HFFc6 (cell line): Measurements from ENCODE around the gene UNK. TPM values are rescaled to one million over a fixed set of nuclear protein-coding genes. Genes with fewer than 3 reads are reported as not detected.

Experiments used
- DNase-seq: peaks from one replicate; pipeline ENCODE4 v3.0.0-alpha.2; 2018
- H3K27ac Mint-ChIP-seq: 2 replicates; pipeline ENCODE4 v1.8.0; 2020; ENCODE audit warnings: mild to moderate bottlenecking, mixed read lengths
- H3K27me3 Mint-ChIP-seq: 2 replicates; pipeline ENCODE4 v1.8.0; 2021; ENCODE audit warnings: mild to moderate bottlenecking, moderate library complexity, mixed read lengths; ENCODE audit not compliant: insufficient read depth
- H3K36me3 Mint-ChIP-seq: 2 replicates; pipeline ENCODE4 v1.8.0; 2021; ENCODE audit warnings: low read depth, mixed read lengths
- H3K4me1 Mint-ChIP-seq: 2 replicates; pipeline ENCODE4 v1.8.0; 2020; ENCODE audit warnings: low read depth, mixed read lengths
- H3K4me3 Mint-ChIP-seq: 2 replicates; pipeline ENCODE4 v1.8.0; 2020; ENCODE audit warnings: mild to moderate bottlenecking, moderate library complexity, mixed read lengths
- H3K9me3 Mint-ChIP-seq: 2 replicates; pipeline ENCODE4 v1.8.0; 2020; ENCODE audit warnings: mild to moderate bottlenecking, mixed read lengths
- CTCF ChIP-seq: fragments of 200-600 bp; sonication (generic); IDR thresholded peaks from 2 replicates; pipeline ENCODE4 v1.5.0; 2021; ENCODE audit warnings: antibody characterized with exemption, mild to moderate bottlenecking
- total RNA-seq, 6 experiments: library from RNA; stranded (reverse); fragmentation: NEBNext Ultra II Directional; extraction: Animal tissue kit (Norgen Biotek cat#: 25700); gene quantifications; 2 replicates in 1 of 6; 3 replicates in 5 of 6; pipeline ENCODE4 v1.2.3, GENCODE V29; 2021

Gene UNK
- total RNA-seq, 6 experiments from 2014 or later: 12.7 to 18.6 (median 16.2) TPM

GRCh38 chr17:75762513-75763268 is 21.9 kb upstream of the UNK start:
- Mint-ChIP-seq H3K36me3 (no peaks in the 10 kb centered on the region; the same call in 1 of the 2 replicates), H3K27me3 (no peaks in the 10 kb centered on the region; the same call in 1 of the 2 replicates), H3K9me3 (no peaks in the 10 kb centered on the region), H3K4me3 (no peak overlapping the region), H3K27ac (no peak overlapping the region), H3K4me1 (no peaks in the 10 kb centered on the region)
- DNase-seq: no peak
- TF ChIP-seq CTCF: no peak

- no peak overlapping the region for H3K4me3 Mint-ChIP-seq
- DNase-seq: no peak
Observed at GRCh38 chr17:75763269-75763607, 21.4 kb upstream of the UNK start.

GRCh38 chr17:75763613-75764416 is 20.8 kb upstream of the UNK start:
- no peak overlapping the region; the same call in 1 of the 2 replicates for H3K27ac Mint-ChIP-seq
- no peaks in the 10 kb centered on the region for H3K4me1 Mint-ChIP-seq
- H3K27me3 Mint-ChIP-seq: no peaks in the 10 kb centered on the region; the same call in 1 of the 2 replicates
- peak overlapping the region; percentile 86 for H3K4me3 Mint-ChIP-seq
- no peaks in the 10 kb centered on the region; the same call in 1 of the 2 replicates for H3K36me3 Mint-ChIP-seq
- no peak for DNase-seq
- TF ChIP-seq CTCF: no peak
- H3K9me3 Mint-ChIP-seq: no peaks in the 10 kb centered on the region

More at GRCh38 chr17:75763269-75763607, 21.4 kb upstream of the UNK start:
- Mint-ChIP-seq H3K9me3 (no peaks in the 10 kb centered on the region), H3K36me3 (no peaks in the 10 kb centered on the region; the same call in 1 of the 2 replicates), H3K4me1 (no peaks in the 10 kb centered on the region), H3K27me3 (no peaks in the 10 kb centered on the region; the same call in 1 of the 2 replicates), H3K27ac (no peak overlapping the region)
- TF ChIP-seq CTCF: no peak

- H3K36me3 Mint-ChIP-seq: no peaks in the 10 kb centered on the region; the same call in 1 of the 2 replicates
- peak overlapping the region; percentile 45; the same call in 1 of the 2 replicates for H3K27ac Mint-ChIP-seq
- H3K9me3 Mint-ChIP-seq: no peaks in the 10 kb centered on the region
- H3K4me1 Mint-ChIP-seq: no peaks in the 10 kb centered on the region
- no peaks in the 10 kb centered on the region; the same call in 1 of the 2 replicates for H3K27me3 Mint-ChIP-seq
- H3K4me3 Mint-ChIP-seq: peak overlapping the region; percentile 86
- no peak for DNase-seq
- peak; percentile 69; the same call in 1 of the 2 replicates for TF ChIP-seq CTCF
Observed at GRCh38 chr17:75764417-75764710, 20.2 kb upstream of the UNK start.

GRCh38 chr17:75764711-75765421 is 19.7 kb upstream of the UNK start, which contains the start of gene GALK1:
Gene GALK1 (minus strand): TSS chr17:75765192. CDS start chr17:75765136, 56 bp downstream.
- Mint-ChIP-seq H3K4me3 (peak within 1 kb of the TSS; percentile 86), H3K9me3 (no peaks in the 10 kb centered on the region), H3K27me3 (no peaks in the 10 kb centered on the region; the same call in 1 of the 2 replicates), H3K36me3 (no peaks in the 10 kb centered on the region; the same call in 1 of the 2 replicates), H3K4me1 (no peaks in the 10 kb centered on the region), H3K27ac (peak within 1 kb of the TSS; percentile 45; the same call in 1 of the 2 replicates)
- TF ChIP-seq CTCF: peak; percentile 38
- peak; percentile 43 for DNase-seq
